GM18873 (cell line): ENCODE measurements around the gene RHBDD1.

Experiments
- ATAC-seq: cut with Tn5 transposase; IDR thresholded peaks from one replicate; pipeline ENCODE4 v1.9.1; 2021; ENCODE audit warnings: mild to moderate bottlenecking, moderate library complexity, moderate number of reproducible peaks; ENCODE audit not compliant: unreplicated experiment, low FRiP score

Gene RHBDD1

GRCh38 chr2:227020416-227020815 is 184.6 kb downstream of the RHBDD1 start:
- ATAC-seq, result no peak

GRCh38 chr2:227022608-227023007 is 186.8 kb downstream of the RHBDD1 start:
- ATAC-seq, result no peak

DNA sequence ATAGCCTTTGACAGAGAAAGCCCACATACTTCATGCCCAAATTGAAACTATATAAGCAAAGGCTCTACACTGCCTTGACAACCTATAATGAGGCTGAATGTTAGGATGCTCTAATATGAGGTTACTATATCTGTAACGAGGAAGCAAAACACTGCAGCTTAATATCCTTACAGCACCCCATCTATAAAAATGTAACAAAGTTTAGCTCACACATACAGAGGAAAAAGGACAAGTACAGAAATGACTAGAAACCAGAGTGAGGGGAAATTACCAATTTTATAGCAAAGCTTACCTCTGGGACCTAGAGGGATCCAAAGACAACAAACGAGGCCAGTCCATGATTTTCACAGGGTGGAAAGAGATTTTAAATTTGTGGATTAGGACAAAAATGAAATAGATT is 189.7 kb downstream of the RHBDD1 start:
- ATAC-seq, result no peak

GRCh38 chr2:227029426-227030105 is 193.7 kb downstream of the RHBDD1 start:
- no peak for ATAC-seq

GRCh38 chr2:227030789-227031188 is 194.9 kb downstream of the RHBDD1 start:
- ATAC-seq, result no peak

DNA sequence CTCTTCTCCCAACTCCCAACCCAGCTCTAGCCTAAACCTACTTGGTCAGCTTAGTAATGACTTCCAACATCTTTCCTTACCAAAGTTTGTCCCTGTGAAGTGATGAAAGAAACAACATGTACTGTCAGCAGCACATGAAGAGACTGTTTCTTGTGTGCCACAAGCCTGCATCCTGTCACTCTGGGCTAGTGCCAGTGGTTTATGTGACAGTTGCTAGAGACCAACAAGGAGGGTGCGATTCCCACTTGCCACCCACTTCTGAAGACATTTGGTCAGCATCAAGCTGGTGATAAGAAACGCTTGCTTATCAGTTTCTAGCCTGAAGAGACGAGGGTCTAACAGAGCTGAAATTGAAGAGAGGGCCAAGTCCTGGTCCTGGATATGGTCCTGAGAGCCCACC is 195.5 kb downstream of the RHBDD1 start:
- ATAC-seq, result no peak

DNA sequence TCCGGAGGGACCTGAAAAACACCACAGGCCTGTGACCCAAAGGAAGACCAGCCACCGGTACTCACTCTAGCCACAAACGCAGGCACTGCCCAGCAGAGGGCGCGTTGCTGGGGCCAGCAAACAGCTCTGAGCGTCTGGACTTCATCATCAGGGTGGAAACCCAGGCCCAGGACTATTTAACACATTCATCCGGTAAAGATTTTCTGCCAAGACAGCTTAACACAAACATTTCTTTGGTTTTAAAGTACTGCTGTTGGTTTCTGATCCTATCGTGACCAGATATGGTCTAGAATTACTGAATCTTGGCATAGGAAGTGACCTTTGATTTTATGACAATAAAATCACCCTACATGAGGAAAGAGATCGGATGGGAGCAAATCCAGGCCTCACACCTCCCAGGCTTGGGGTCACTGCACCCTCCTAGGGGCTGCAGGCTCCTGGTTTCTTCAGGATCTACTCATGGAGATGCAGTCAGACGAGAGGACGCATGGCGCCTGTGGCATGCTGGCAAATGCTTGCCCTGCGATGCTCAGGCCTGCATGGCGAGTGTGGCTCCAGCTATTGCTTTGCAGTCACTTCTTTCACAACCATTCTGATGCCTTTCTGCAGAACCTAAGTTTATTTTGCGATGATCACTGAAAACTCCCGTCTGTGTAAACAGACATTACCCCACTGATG is 197.8 kb downstream of the RHBDD1 start:
- no peak for ATAC-seq

DNA sequence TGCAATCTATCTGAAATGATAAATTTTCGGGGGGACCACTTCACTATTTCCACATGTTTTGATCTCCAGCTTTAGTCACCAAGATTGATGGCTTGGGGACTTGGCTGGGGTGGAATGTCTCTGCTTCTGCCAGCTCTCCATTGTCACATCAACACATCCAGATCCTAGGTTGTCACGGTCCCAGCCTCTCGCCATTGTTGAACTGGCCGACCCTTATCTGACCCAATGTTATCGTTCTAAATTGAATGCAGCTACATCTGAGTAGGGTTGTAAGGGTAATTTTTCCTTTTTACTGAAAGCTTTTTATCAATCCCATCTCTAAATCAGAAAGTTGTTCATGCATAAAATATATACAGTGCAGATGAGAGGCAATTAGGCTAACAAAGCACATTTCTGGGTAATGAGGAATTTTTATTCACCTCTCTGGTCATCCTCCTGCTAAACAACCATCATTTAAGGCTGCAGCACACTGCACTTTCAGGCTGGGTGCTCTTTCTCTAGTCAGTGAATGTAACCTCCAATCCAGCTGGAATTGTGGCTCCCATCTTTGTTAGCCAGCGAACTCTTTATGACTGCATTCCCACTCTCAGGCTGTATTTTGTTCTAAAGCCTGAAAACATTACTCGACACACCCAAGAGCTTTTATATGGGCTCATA is 200.0 kb downstream of the RHBDD1 start:
- ATAC-seq, result no peak

GRCh38 chr2:227036527-227036926 is 200.7 kb downstream of the RHBDD1 start:
- no peak for ATAC-seq

- ATAC-seq, result no peak
These were observed 202.8 kb downstream of the RHBDD1 start for GRCh38 chr2:227038550-227039189.

DNA sequence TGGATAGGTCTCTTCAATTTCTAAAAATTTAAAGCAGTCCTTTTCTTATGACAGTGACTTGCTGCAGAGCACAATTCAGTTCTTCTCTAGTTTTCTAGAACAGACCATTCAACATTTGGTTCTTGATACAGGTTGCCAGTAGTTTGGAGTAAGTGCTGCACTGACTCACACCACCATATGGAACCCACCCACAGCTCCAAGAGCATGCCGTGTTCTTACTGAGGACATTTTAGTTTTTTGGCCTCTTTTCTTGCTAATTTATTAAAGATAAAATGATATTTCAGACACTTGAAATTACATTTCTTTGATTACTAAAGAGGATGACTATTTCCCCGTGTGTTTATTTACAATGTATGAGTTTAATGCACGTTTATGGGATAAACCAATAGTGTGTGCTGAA is 208.1 kb downstream of the RHBDD1 start:
- ATAC-seq, result no peak
